SK-N-SH (cell line): Measurements from ENCODE around the gene CRP. TPM values are rescaled to one million over a fixed set of nuclear protein-coding genes. Genes with fewer than 3 reads are reported as not detected.

ENCODE experiments used
- CTCF ChIA-PET: fragments of 300-600, 350-600 bp; formaldehyde crosslinking; extraction: SDS; loops from one replicate; lab custom pipeline; 2021; lab: Yijun Ruan, JAX
- POLR2A ChIA-PET: fragments of 350-600 bp; sonication (Branson Sonifier 250); formaldehyde crosslinking; extraction: SDS; loops from one replicate; lab custom pipeline; 2020; ENCODE audit warnings: antibody characterized with exemption, inconsistent platforms; lab: Yijun Ruan, JAX
- DNase-seq: peaks from one replicate; pipeline ENCODE4 v3.0.0; 2012
- H2AFZ ChIP-seq: fragments of 200-600 bp; sonication (generic); 2 replicates; pipeline ENCODE4 v1.8.1; 2016; ENCODE audit warnings: antibody characterized with exemption, mild to moderate bottlenecking, low read depth
- H3F3A ChIP-seq: fragments of 200-600 bp; sonication (generic); replicated peaks from 2 replicates; pipeline ENCODE3; 2016; ENCODE audit warnings: antibody characterized with exemption, mild to moderate bottlenecking; ENCODE audit not compliant: insufficient read depth
- H3K27ac ChIP-seq, 2 experiments: fragments of 200-500 bp in 1 of 2; fragments of 200-600 bp in 1 of 2; sonication (Bioruptor generic) in 1 of 2; sonication (generic), shearing (Covaris generic) in 1 of 2; 2 replicates each; pipeline versions ENCODE4 v1.5.1 to v1.6.1; 2014 to 2016; ENCODE audit warnings: low read depth in 2 of 2, inconsistent platforms in 1 of 2, low read length in 1 of 2, mild to moderate bottlenecking in 1 of 2, mixed read lengths in 1 of 2
- H3K27me3 ChIP-seq: fragments of 200-600 bp; sonication (generic), shearing (Covaris generic); 2 replicates; pipeline ENCODE4 v1.6.1; 2016; ENCODE audit warnings: mixed run types; ENCODE audit not compliant: insufficient read depth
- H3K36me3 ChIP-seq, 2 experiments: fragments of 200-500 bp in 1 of 2; fragments of 200-600 bp in 1 of 2; sonication (Bioruptor generic) in 1 of 2; sonication (generic) in 1 of 2; replicated peaks in 1 of 2; 2 replicates each; pipeline versions ENCODE3 to v1.5.1; 2014 to 2016; ENCODE audit warnings: low read length in 1 of 2, mild to moderate bottlenecking in 1 of 2; ENCODE audit not compliant: insufficient read depth in 2 of 2, control insufficient read depth in 1 of 2
- H3K4me1 ChIP-seq, 2 experiments: fragments of 200-500 bp in 1 of 2; fragments of 200-600 bp in 1 of 2; sonication (Bioruptor generic) in 1 of 2; sonication (generic), shearing (Covaris generic) in 1 of 2; 2 replicates each; pipeline versions ENCODE4 v1.5.1 to v1.6.1; 2014 to 2016; ENCODE audit warnings: low read depth in 1 of 2, low read length in 1 of 2, mixed run types in 1 of 2; ENCODE audit not compliant: insufficient read depth in 2 of 2, control insufficient read depth in 1 of 2
- H3K4me2 ChIP-seq: fragments of 200-600 bp; sonication (generic), shearing (Covaris generic); 2 replicates; pipeline ENCODE4 v1.6.1; 2017; ENCODE audit warnings: mixed run types
- H3K4me3 ChIP-seq, 2 experiments: fragments of 200-500 bp in 1 of 2; fragments of 200-600 bp in 1 of 2; sonication (Bioruptor generic) in 1 of 2; sonication (generic), shearing (Covaris generic) in 1 of 2; 2 replicates each; pipeline versions ENCODE4 v1.5.1 to v1.8.1; 2014 to 2016; ENCODE audit warnings: low read depth in 2 of 2, inconsistent platforms in 1 of 2, low read length in 1 of 2, mild to moderate bottlenecking in 1 of 2, mixed read lengths in 1 of 2, moderate library complexity in 1 of 2
- H3K79me2 ChIP-seq: fragments of 200-600 bp; sonication (generic); 2 replicates; pipeline ENCODE4 v1.8.1; 2017; ENCODE audit warnings: mild to moderate bottlenecking; ENCODE audit not compliant: insufficient read depth
- H3K9ac ChIP-seq: fragments of 200-600 bp; sonication (generic); 2 replicates; pipeline ENCODE4 v1.6.1; 2017; ENCODE audit warnings: mixed run types
- H3K9me2 ChIP-seq: fragments of 200-600 bp; sonication (generic); 2 replicates; pipeline ENCODE4 v1.6.1; 2017; ENCODE audit warnings: mixed run types
- H3K9me3 ChIP-seq: fragments of 200-600 bp; sonication (generic); 2 replicates; pipeline ENCODE4 v1.6.1; 2017; ENCODE audit warnings: mixed run types, mild to moderate bottlenecking, moderate library complexity
- H4K20me1 ChIP-seq: fragments of 200-600 bp; sonication (generic); 2 replicates; pipeline ENCODE4 v1.6.1; 2017; ENCODE audit warnings: mild to moderate bottlenecking, mixed run types; ENCODE audit not compliant: insufficient read depth
- CHD2 ChIP-seq: fragments of 150-350 bp; IDR thresholded peaks from 2 replicates; pipeline ENCODE4 v1.6.1; 2018; ENCODE audit warnings: low read length; ENCODE audit not compliant: partially characterized antibody
- ELF1 ChIP-seq: IDR thresholded peaks from 2 replicates; pipeline ENCODE4 v1.4.0; 2012
- EP300 ChIP-seq, 2 experiments: IDR thresholded peaks; 2 replicates each; pipeline versions ENCODE4 v1.4.0 to v1.6.1; 2012; ENCODE audit warnings: borderline replicate concordance in 1 of 2, low read depth in 1 of 2, low read length in 1 of 2
- FOSL2 ChIP-seq: IDR thresholded peaks from 2 replicates; pipeline ENCODE4 v1.4.0; 2012; ENCODE audit warnings: low read depth, mild to moderate bottlenecking, moderate library complexity, borderline replicate concordance
- FOXJ3 ChIP-seq: sonication (generic); formaldehyde crosslinking; IDR thresholded peaks from 2 replicates; pipeline ENCODE4 v1.5.1; 2020; ENCODE audit warnings: mild to moderate bottlenecking, missing genetic modification reagents
- JUND ChIP-seq: IDR thresholded peaks from 2 replicates; pipeline ENCODE4 v1.4.0; 2012
- MEF2A ChIP-seq: IDR thresholded peaks from 2 replicates; pipeline ENCODE4 v1.4.0; 2012; ENCODE audit warnings: low read depth, borderline replicate concordance
- NFIC ChIP-seq: IDR thresholded peaks from 2 replicates; pipeline ENCODE4 v1.4.0; 2012; ENCODE audit warnings: borderline replicate concordance
- NRF1 ChIP-seq: IDR thresholded peaks from 2 replicates; pipeline ENCODE4 v1.6.1; 2012; ENCODE audit warnings: low read depth, mild to moderate bottlenecking, low read length
- POLR2AphosphoS5 ChIP-seq: IDR thresholded peaks from 2 replicates; pipeline ENCODE4 v1.6.1; 2012; ENCODE audit warnings: low read depth, low read length
- RAD21 ChIP-seq: IDR thresholded peaks from 2 replicates; pipeline ENCODE4 v1.6.1; 2012; ENCODE audit warnings: mild to moderate bottlenecking, low read length
- REST ChIP-seq: IDR thresholded peaks from 2 replicates; pipeline ENCODE4 v1.6.1; 2012; ENCODE audit warnings: mild to moderate bottlenecking, low read depth, low read length, moderate library complexity
- RFX5 ChIP-seq: IDR thresholded peaks from 2 replicates; pipeline ENCODE4 v1.6.1; 2012; ENCODE audit warnings: mild to moderate bottlenecking, improper control_type of control experiment, low read length
- WGBS: methylation state at CpG from one replicate; pipeline ENCODE4 v1.1.6; 2017; ENCODE audit warnings: low lambda C conversion rate; 5-methylcytosine and 5-hydroxymethylcytosine counted together
- polyA plus RNA-seq, 3 experiments: library from polyadenylated mRNA; depleted of rRNA; stranded (reverse); fragments of >200 nt; gene quantifications; 2 replicates each; pipeline ENCODE4 v1.2.3, GENCODE V29; 2012
- TF ChIP-seq, protein P1 (sequence below): fragments of 150-350 bp; IDR thresholded peaks from 2 replicates; pipeline ENCODE4 v1.6.1; 2016; ENCODE audit warnings: mild to moderate bottlenecking, low read depth, low read length
- TF ChIP-seq, protein P2 (sequence below): IDR thresholded peaks from 2 replicates; pipeline ENCODE4; 2012

Gene CRP
- polyA plus RNA-seq, 1 of the 3 experiments (the other 2 are of a cell fraction): not detected

DNA sequence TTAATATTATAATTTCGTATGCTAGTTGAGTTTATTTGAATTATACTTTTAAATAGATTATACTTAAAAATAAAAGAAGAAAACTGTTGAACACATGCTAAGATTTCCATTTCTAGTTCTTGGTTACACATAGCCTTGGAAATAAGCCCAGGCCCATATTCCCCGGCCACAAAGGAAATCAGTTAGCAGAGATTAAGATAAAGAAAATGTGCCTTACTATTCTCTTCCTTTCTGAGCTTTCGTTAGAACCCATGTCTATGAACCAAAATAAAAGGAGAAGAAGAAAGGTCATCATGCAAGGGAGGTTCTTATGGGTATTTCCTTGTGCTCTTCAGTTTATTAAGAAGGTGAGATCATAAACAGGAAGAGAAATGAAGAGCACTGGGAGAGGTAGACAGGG lies 32.3 kb upstream of the CRP start (continued):
- TF ChIP-seq RFX5: no peak
- no peak for TF ChIP-seq JUND
- no peak for TF ChIP-seq EP300 (IDR thresholded peaks at IDR 0.05; ENCODE audit: borderline replicate concordance in 1 of 2, low read depth in 1 of 2, low read length in 1 of 2)
- no peak for TF ChIP-seq NRF1
- TF ChIP-seq RAD21: no peak

- Histone ChIP-seq H3K27ac (no peak overlapping the region), H3K27me3 (no peaks in the 10 kb centered on the region), H3K9me2 (no peaks in the 10 kb centered on the region), H3K4me3 (no peak overlapping the region), H3K4me2 (no peak overlapping the region), H3K9me3 (no peaks in the 10 kb centered on the region), H2AFZ (no peak overlapping the region), H3K79me2 (no peaks in the 10 kb centered on the region), H3K36me3 (no peaks in the 10 kb centered on the region), H3K4me1 (no peaks in the 10 kb centered on the region), H3F3A (no peaks in the 10 kb centered on the region), H3K9ac (no peak overlapping the region), H4K20me1 (no peaks in the 10 kb centered on the region)
- POLR2A ChIA-PET: no interaction called here
- 9% methylated on average over 5 of the region's 5 CpGs for WGBS
- TF ChIP-seq MEF2A (no peak), POLR2AphosphoS5 (no peak), FOSL2 (no peak), CHD2 (no peak), ELF1 (no peak), NFIC (no peak), FOXJ3 (CRISPR knock-in tag) (no peak), REST (no peak), RFX5 (no peak)
- TF ChIP-seq, protein P1, sequence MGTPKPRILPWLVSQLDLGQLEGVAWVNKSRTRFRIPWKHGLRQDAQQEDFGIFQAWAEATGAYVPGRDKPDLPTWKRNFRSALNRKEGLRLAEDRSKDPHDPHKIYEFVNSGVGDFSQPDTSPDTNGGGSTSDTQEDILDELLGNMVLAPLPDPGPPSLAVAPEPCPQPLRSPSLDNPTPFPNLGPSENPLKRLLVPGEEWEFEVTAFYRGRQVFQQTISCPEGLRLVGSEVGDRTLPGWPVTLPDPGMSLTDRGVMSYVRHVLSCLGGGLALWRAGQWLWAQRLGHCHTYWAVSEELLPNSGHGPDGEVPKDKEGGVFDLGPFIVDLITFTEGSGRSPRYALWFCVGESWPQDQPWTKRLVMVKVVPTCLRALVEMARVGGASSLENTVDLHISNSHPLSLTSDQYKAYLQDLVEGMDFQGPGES: no peak
- TF ChIP-seq, protein P2, sequence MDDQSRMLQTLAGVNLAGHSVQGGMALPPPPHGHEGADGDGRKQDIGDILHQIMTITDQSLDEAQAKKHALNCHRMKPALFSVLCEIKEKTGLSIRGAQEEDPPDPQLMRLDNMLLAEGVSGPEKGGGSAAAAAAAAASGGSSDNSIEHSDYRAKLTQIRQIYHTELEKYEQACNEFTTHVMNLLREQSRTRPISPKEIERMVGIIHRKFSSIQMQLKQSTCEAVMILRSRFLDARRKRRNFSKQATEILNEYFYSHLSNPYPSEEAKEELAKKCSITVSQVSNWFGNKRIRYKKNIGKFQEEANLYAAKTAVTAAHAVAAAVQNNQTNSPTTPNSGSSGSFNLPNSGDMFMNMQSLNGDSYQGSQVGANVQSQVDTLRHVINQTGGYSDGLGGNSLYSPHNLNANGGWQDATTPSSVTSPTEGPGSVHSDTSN: no peak
- CTCF ChIA-PET: no interaction called here
- DNase-seq: no peak
These were observed 29.4 kb upstream of the CRP start for GRCh38 chr1:159743651-159744410.
